Erythroblast (primary cell): ENCODE measurements around the gene KCTD15.

Source experiments
- GATA1 ChIP-seq: IDR thresholded peaks from 2 replicates; pipeline ENCODE4 v1.6.1; 2011; ENCODE audit warnings: low read depth, mild to moderate bottlenecking, control low read depth, low read length, moderate library complexity
- POLR2A ChIP-seq: IDR thresholded peaks from 2 replicates; pipeline ENCODE4 v1.6.1; 2011; ENCODE audit warnings: mild to moderate bottlenecking, low read length

- TF ChIP-seq POLR2A (no peak), GATA1 (no peak)
Observed at GRCh38 chr19:33767898-33768413, 28.7 kb upstream of the KCTD15 start.
